SK-N-SH (cell line): ENCODE measurements around the gene HINT2. TPM values are rescaled to one million over a fixed set of nuclear protein-coding genes. Genes with fewer than 3 reads are reported as not detected.

Experiments used
- CTCF ChIA-PET: fragments of 300-600, 350-600 bp; formaldehyde crosslinking; extraction: SDS; loops from one replicate; lab custom pipeline; 2021; lab: Yijun Ruan, JAX
- POLR2A ChIA-PET: fragments of 350-600 bp; sonication (Branson Sonifier 250); formaldehyde crosslinking; extraction: SDS; loops from one replicate; lab custom pipeline; 2020; ENCODE audit warnings: antibody characterized with exemption, inconsistent platforms; lab: Yijun Ruan, JAX
- DNase-seq: peaks from one replicate; pipeline ENCODE4 v3.0.0; 2012
- H2AFZ ChIP-seq: fragments of 200-600 bp; sonication (generic); 2 replicates; pipeline ENCODE4 v1.8.1; 2016; ENCODE audit warnings: antibody characterized with exemption, mild to moderate bottlenecking, low read depth
- H3F3A ChIP-seq: fragments of 200-600 bp; sonication (generic); replicated peaks from 2 replicates; pipeline ENCODE3; 2016; ENCODE audit warnings: antibody characterized with exemption, mild to moderate bottlenecking; ENCODE audit not compliant: insufficient read depth
- H3K27ac ChIP-seq, 2 experiments: fragments of 200-500 bp in 1 of 2; fragments of 200-600 bp in 1 of 2; sonication (Bioruptor generic) in 1 of 2; sonication (generic), shearing (Covaris generic) in 1 of 2; 2 replicates each; pipeline versions ENCODE4 v1.5.1 to v1.6.1; 2014 to 2016; ENCODE audit warnings: low read depth in 2 of 2, inconsistent platforms in 1 of 2, low read length in 1 of 2, mild to moderate bottlenecking in 1 of 2, mixed read lengths in 1 of 2
- H3K27me3 ChIP-seq: fragments of 200-600 bp; sonication (generic), shearing (Covaris generic); 2 replicates; pipeline ENCODE4 v1.6.1; 2016; ENCODE audit warnings: mixed run types; ENCODE audit not compliant: insufficient read depth
- H3K36me3 ChIP-seq, 2 experiments: fragments of 200-500 bp in 1 of 2; fragments of 200-600 bp in 1 of 2; sonication (Bioruptor generic) in 1 of 2; sonication (generic) in 1 of 2; replicated peaks in 1 of 2; 2 replicates each; pipeline versions ENCODE3 to v1.5.1; 2014 to 2016; ENCODE audit warnings: low read length in 1 of 2, mild to moderate bottlenecking in 1 of 2; ENCODE audit not compliant: insufficient read depth in 2 of 2, control insufficient read depth in 1 of 2
- H3K4me1 ChIP-seq, 2 experiments: fragments of 200-500 bp in 1 of 2; fragments of 200-600 bp in 1 of 2; sonication (Bioruptor generic) in 1 of 2; sonication (generic), shearing (Covaris generic) in 1 of 2; 2 replicates each; pipeline versions ENCODE4 v1.5.1 to v1.6.1; 2014 to 2016; ENCODE audit warnings: low read depth in 1 of 2, low read length in 1 of 2, mixed run types in 1 of 2; ENCODE audit not compliant: insufficient read depth in 2 of 2, control insufficient read depth in 1 of 2
- H3K4me2 ChIP-seq: fragments of 200-600 bp; sonication (generic), shearing (Covaris generic); 2 replicates; pipeline ENCODE4 v1.6.1; 2017; ENCODE audit warnings: mixed run types
- H3K4me3 ChIP-seq, 2 experiments: fragments of 200-500 bp in 1 of 2; fragments of 200-600 bp in 1 of 2; sonication (Bioruptor generic) in 1 of 2; sonication (generic), shearing (Covaris generic) in 1 of 2; 2 replicates each; pipeline versions ENCODE4 v1.5.1 to v1.8.1; 2014 to 2016; ENCODE audit warnings: low read depth in 2 of 2, inconsistent platforms in 1 of 2, low read length in 1 of 2, mild to moderate bottlenecking in 1 of 2, mixed read lengths in 1 of 2, moderate library complexity in 1 of 2
- H3K79me2 ChIP-seq: fragments of 200-600 bp; sonication (generic); 2 replicates; pipeline ENCODE4 v1.8.1; 2017; ENCODE audit warnings: mild to moderate bottlenecking; ENCODE audit not compliant: insufficient read depth
- H3K9ac ChIP-seq: fragments of 200-600 bp; sonication (generic); 2 replicates; pipeline ENCODE4 v1.6.1; 2017; ENCODE audit warnings: mixed run types
- H3K9me2 ChIP-seq: fragments of 200-600 bp; sonication (generic); 2 replicates; pipeline ENCODE4 v1.6.1; 2017; ENCODE audit warnings: mixed run types
- H3K9me3 ChIP-seq: fragments of 200-600 bp; sonication (generic); 2 replicates; pipeline ENCODE4 v1.6.1; 2017; ENCODE audit warnings: mixed run types, mild to moderate bottlenecking, moderate library complexity
- H4K20me1 ChIP-seq: fragments of 200-600 bp; sonication (generic); 2 replicates; pipeline ENCODE4 v1.6.1; 2017; ENCODE audit warnings: mild to moderate bottlenecking, mixed run types; ENCODE audit not compliant: insufficient read depth
- CHD2 ChIP-seq: fragments of 150-350 bp; IDR thresholded peaks from 2 replicates; pipeline ENCODE4 v1.6.1; 2018; ENCODE audit warnings: low read length; ENCODE audit not compliant: partially characterized antibody
- EP300 ChIP-seq, 2 experiments: IDR thresholded peaks; 2 replicates each; pipeline versions ENCODE4 v1.4.0 to v1.6.1; 2012; ENCODE audit warnings: borderline replicate concordance in 1 of 2, low read depth in 1 of 2, low read length in 1 of 2
- FOXJ3 ChIP-seq: sonication (generic); formaldehyde crosslinking; IDR thresholded peaks from 2 replicates; pipeline ENCODE4 v1.5.1; 2020; ENCODE audit warnings: mild to moderate bottlenecking, missing genetic modification reagents
- MEF2A ChIP-seq: IDR thresholded peaks from 2 replicates; pipeline ENCODE4 v1.4.0; 2012; ENCODE audit warnings: low read depth, borderline replicate concordance
- MXI1 ChIP-seq: IDR thresholded peaks from 2 replicates; pipeline ENCODE4 v1.6.1; 2012; ENCODE audit warnings: mild to moderate bottlenecking, low read depth, low read length, improper control_type of control experiment
- POLR2AphosphoS5 ChIP-seq: IDR thresholded peaks from 2 replicates; pipeline ENCODE4 v1.6.1; 2012; ENCODE audit warnings: low read depth, low read length
- RCOR1 ChIP-seq: fragments of 150-350 bp; IDR thresholded peaks from 2 replicates; pipeline ENCODE4 v1.6.1; 2017; ENCODE audit warnings: antibody characterized with exemption, low read length
- WGBS: methylation state at CpG from one replicate; pipeline ENCODE4 v1.1.6; 2017; ENCODE audit warnings: low lambda C conversion rate; 5-methylcytosine and 5-hydroxymethylcytosine counted together
- polyA plus RNA-seq, 3 experiments: library from polyadenylated mRNA; depleted of rRNA; stranded (reverse); fragments of >200 nt; gene quantifications; 2 replicates each; pipeline ENCODE4 v1.2.3, GENCODE V29; 2012
- TF ChIP-seq, protein P1 (sequence below): IDR thresholded peaks from 2 replicates; pipeline ENCODE4 v1.6.1; 2012; ENCODE audit warnings: mild to moderate bottlenecking, low read depth, low read length, moderate library complexity
- TF ChIP-seq, protein P2 (sequence below): fragments of 150-350 bp; IDR thresholded peaks from 2 replicates; pipeline ENCODE4 v1.6.1; 2016; ENCODE audit warnings: mild to moderate bottlenecking, low read depth, low read length
- TF ChIP-seq, protein P3 (sequence below): IDR thresholded peaks from 2 replicates; pipeline ENCODE4 v1.4.0; 2012; ENCODE audit warnings: low read depth

Gene HINT2
- polyA plus RNA-seq, 1 of the 3 experiments (the other 2 are of a cell fraction): 57.2 TPM

DNA sequence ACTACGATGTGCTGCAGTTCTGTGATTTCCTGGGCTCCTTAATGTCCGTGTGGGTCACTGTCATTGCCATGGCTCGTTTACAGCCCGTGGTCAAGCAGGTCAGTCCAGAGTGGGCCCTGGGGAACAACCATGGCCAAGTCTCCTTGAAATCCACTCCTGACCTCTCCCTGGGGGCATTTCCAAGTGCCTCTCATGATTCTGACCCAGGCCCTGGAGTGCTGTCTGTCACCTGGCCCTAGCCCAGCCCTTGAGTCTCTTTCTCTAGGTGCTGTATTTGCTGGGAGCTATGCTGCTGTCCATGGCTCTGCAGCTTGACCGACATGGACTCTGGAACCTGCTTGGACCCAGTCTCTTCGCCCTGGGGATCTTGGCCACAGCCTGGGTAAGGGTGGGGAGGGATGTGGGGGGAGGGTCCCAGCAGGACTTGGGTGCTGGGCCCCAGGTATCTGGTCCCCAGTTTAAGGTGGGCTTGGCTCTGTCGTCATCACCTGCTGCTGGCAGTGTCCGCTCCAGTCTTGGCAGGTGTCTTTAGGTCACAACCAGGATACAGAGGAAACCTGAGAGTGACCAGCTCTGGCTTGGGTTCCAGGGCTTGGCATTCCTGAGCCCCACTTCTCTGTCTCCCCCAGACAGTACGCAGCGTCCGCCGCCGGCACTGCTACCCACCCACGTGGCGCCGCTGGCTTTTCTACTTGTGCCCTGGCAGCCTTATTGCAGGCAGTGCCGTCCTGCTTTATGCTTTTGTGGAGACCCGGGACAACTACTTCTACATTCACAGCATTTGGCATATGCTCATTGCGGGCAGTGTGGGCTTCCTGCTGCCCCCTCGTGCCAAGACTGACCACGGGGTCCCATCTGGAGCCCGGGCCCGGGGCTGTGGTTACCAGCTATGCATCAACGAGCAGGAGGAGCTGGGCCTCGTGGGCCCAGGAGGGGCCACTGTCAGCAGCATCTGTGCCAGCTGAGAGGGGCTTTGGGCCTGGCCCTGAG, 38.3 kb upstream of the HINT2 start (continued):
- TF ChIP-seq, protein P1, sequence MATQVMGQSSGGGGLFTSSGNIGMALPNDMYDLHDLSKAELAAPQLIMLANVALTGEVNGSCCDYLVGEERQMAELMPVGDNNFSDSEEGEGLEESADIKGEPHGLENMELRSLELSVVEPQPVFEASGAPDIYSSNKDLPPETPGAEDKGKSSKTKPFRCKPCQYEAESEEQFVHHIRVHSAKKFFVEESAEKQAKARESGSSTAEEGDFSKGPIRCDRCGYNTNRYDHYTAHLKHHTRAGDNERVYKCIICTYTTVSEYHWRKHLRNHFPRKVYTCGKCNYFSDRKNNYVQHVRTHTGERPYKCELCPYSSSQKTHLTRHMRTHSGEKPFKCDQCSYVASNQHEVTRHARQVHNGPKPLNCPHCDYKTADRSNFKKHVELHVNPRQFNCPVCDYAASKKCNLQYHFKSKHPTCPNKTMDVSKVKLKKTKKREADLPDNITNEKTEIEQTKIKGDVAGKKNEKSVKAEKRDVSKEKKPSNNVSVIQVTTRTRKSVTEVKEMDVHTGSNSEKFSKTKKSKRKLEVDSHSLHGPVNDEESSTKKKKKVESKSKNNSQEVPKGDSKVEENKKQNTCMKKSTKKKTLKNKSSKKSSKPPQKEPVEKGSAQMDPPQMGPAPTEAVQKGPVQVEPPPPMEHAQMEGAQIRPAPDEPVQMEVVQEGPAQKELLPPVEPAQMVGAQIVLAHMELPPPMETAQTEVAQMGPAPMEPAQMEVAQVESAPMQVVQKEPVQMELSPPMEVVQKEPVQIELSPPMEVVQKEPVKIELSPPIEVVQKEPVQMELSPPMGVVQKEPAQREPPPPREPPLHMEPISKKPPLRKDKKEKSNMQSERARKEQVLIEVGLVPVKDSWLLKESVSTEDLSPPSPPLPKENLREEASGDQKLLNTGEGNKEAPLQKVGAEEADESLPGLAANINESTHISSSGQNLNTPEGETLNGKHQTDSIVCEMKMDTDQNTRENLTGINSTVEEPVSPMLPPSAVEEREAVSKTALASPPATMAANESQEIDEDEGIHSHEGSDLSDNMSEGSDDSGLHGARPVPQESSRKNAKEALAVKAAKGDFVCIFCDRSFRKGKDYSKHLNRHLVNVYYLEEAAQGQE: no peak
- TF ChIP-seq, protein P2, sequence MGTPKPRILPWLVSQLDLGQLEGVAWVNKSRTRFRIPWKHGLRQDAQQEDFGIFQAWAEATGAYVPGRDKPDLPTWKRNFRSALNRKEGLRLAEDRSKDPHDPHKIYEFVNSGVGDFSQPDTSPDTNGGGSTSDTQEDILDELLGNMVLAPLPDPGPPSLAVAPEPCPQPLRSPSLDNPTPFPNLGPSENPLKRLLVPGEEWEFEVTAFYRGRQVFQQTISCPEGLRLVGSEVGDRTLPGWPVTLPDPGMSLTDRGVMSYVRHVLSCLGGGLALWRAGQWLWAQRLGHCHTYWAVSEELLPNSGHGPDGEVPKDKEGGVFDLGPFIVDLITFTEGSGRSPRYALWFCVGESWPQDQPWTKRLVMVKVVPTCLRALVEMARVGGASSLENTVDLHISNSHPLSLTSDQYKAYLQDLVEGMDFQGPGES: no peak
- no peak for TF ChIP-seq MEF2A

GRCh38 chr9:35852267-35852815, 37.5 kb upstream of the HINT2 start:
- Histone ChIP-seq H3K9me2 (no peaks in the 10 kb centered on the region), H3K9ac (no peak overlapping the region), H3K4me2 (no peak overlapping the region), H3K4me1 (peaks cover 5 to 6% of the 10 kb centered on the region in 2 experiments; a peak in 1 of 4 replicates), H3K27ac (no peak overlapping the region), H3K36me3 (peaks cover 0 to under 1% of the 10 kb centered on the region in 2 experiments), H3K4me3 (no peak overlapping the region), H3K9me3 (no peaks in the 10 kb centered on the region), H3K27me3 (no peaks in the 10 kb centered on the region), H3F3A (peaks cover 16% of the 10 kb centered on the region), H3K79me2 (no peaks in the 10 kb centered on the region), H4K20me1 (no peaks in the 10 kb centered on the region), H2AFZ (no peak overlapping the region)
- CTCF ChIA-PET: interaction anchor here (0.9 to 1.1 kb wide), 3 partner anchors 12 to 62 kb away, joined by 3 to 5 read pairs (median 3); no protein-coding TSS in a partner anchor
- 77% methylated on average over 2 of the region's 2 CpGs for WGBS
- POLR2A ChIA-PET: no interaction called here
- DNase-seq: no peak
- TF ChIP-seq, protein P3, sequence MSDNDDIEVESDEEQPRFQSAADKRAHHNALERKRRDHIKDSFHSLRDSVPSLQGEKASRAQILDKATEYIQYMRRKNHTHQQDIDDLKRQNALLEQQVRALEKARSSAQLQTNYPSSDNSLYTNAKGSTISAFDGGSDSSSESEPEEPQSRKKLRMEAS: no peak
- TF ChIP-seq EP300 (IDR thresholded peaks at IDR 0.05; ENCODE audit: borderline replicate concordance in 1 of 2, low read depth in 1 of 2, low read length in 1 of 2) (no peak), MXI1 (no peak), RCOR1 (no peak), POLR2AphosphoS5 (no peak), FOXJ3 (CRISPR knock-in tag) (no peak), CHD2 (no peak)
